ENCODE results near the gene LARP1.
"Not testable (repeated sequence)": the region's sequence is repeated elsewhere in the genome, so short reads cannot be mapped to it uniquely, and the experiment has no call there.

Gene LARP1

GRCh38 chr5:154813158-154813557 is 58.0 kb downstream of the LARP1 start:
- Histone ChIP-seq H3K4me3 (ENCODE audit: low read length) (no peak overlapping the region), H3K9me3 (ENCODE audit: control insufficient read depth, low read length) (no peaks in the 10 kb centered on the region), H3K9ac (ENCODE audit: low read length) (no peak overlapping the region), H3K36me3 (ENCODE audit: control insufficient read depth, insufficient read depth, low read length) (peaks cover 26% of the 10 kb centered on the region), H3K4me1 (ENCODE audit: control insufficient read depth, insufficient read depth, low read length) (no peaks in the 10 kb centered on the region), H3K27me3 (ENCODE audit: control insufficient read depth, insufficient read depth, low read length) (no peaks in the 10 kb centered on the region)

- peaks cover 26% of the 10 kb centered on the region for H3K36me3 ChIP-seq (ENCODE audit: control insufficient read depth, insufficient read depth, low read length)
Measured at GRCh38 chr5:154813736-154814135, 58.6 kb downstream of the LARP1 start.

GRCh38 chr5:154815025-154815424 is 59.8 kb downstream of the LARP1 start:
- Histone ChIP-seq H3K36me3 (ENCODE audit: control insufficient read depth, insufficient read depth, low read length) (peaks cover 26% of the 10 kb centered on the region), H3K9me3 (ENCODE audit: control insufficient read depth, low read length) (no peaks in the 10 kb centered on the region), H3K9ac (ENCODE audit: low read length) (no peak overlapping the region), H3K4me3 (ENCODE audit: low read length) (no peak overlapping the region), H3K4me1 (ENCODE audit: control insufficient read depth, insufficient read depth, low read length) (no peaks in the 10 kb centered on the region), H3K27me3 (ENCODE audit: control insufficient read depth, insufficient read depth, low read length) (no peaks in the 10 kb centered on the region)

More at GRCh38 chr5:154813736-154814135, 58.6 kb downstream of the LARP1 start:
- Histone ChIP-seq H3K4me3 (ENCODE audit: low read length) (no peak overlapping the region), H3K4me1 (ENCODE audit: control insufficient read depth, insufficient read depth, low read length) (no peaks in the 10 kb centered on the region), H3K9me3 (ENCODE audit: control insufficient read depth, low read length) (no peaks in the 10 kb centered on the region), H3K9ac (ENCODE audit: low read length) (no peak overlapping the region), H3K27me3 (ENCODE audit: control insufficient read depth, insufficient read depth, low read length) (no peaks in the 10 kb centered on the region)

GRCh38 chr5:154815684-154816247 is 60.6 kb downstream of the LARP1 start:
- Histone ChIP-seq H3K9me3 (ENCODE audit: control insufficient read depth, low read length) (no peaks in the 10 kb centered on the region), H3K27me3 (ENCODE audit: control insufficient read depth, insufficient read depth, low read length) (no peaks in the 10 kb centered on the region), H3K4me3 (ENCODE audit: low read length) (no peak overlapping the region), H3K4me1 (ENCODE audit: control insufficient read depth, insufficient read depth, low read length) (no peaks in the 10 kb centered on the region), H3K9ac (ENCODE audit: low read length) (no peak overlapping the region), H3K36me3 (ENCODE audit: control insufficient read depth, insufficient read depth, low read length) (peaks cover 26% of the 10 kb centered on the region)

GRCh38 chr5:154816891-154817492 is 61.8 kb downstream of the LARP1 start:
- Histone ChIP-seq H3K36me3 (ENCODE audit: control insufficient read depth, insufficient read depth, low read length) (peaks cover 19% of the 10 kb centered on the region), H3K4me3 (ENCODE audit: low read length) (no peak overlapping the region), H3K27me3 (ENCODE audit: control insufficient read depth, insufficient read depth, low read length) (no peaks in the 10 kb centered on the region), H3K9ac (ENCODE audit: low read length) (no peak overlapping the region), H3K9me3 (ENCODE audit: control insufficient read depth, low read length) (no peaks in the 10 kb centered on the region), H3K4me1 (ENCODE audit: control insufficient read depth, insufficient read depth, low read length) (no peaks in the 10 kb centered on the region)

- no peak overlapping the region for H3K9ac ChIP-seq (ENCODE audit: low read length)
- no peaks in the 10 kb centered on the region for H3K4me1 ChIP-seq (ENCODE audit: control insufficient read depth, insufficient read depth, low read length)
- H3K36me3 ChIP-seq (ENCODE audit: control insufficient read depth, insufficient read depth, low read length): peaks cover 19% of the 10 kb centered on the region
Measured at GRCh38 chr5:154817815-154818214, 62.6 kb downstream of the LARP1 start.

GRCh38 chr5:154818471-154819116 is 63.4 kb downstream of the LARP1 start:
- Histone ChIP-seq H3K36me3 (ENCODE audit: control insufficient read depth, insufficient read depth, low read length) (peaks cover 19% of the 10 kb centered on the region), H3K27me3 (ENCODE audit: control insufficient read depth, insufficient read depth, low read length) (no peaks in the 10 kb centered on the region), H3K9ac (ENCODE audit: low read length) (no peak overlapping the region), H3K9me3 (ENCODE audit: control insufficient read depth, low read length) (no peaks in the 10 kb centered on the region), H3K4me1 (ENCODE audit: control insufficient read depth, insufficient read depth, low read length) (no peaks in the 10 kb centered on the region), H3K4me3 (ENCODE audit: low read length) (no peak overlapping the region)

More at GRCh38 chr5:154817815-154818214, 62.6 kb downstream of the LARP1 start:
- no peaks in the 10 kb centered on the region for H3K9me3 ChIP-seq (ENCODE audit: control insufficient read depth, low read length)
- no peak overlapping the region for H3K4me3 ChIP-seq (ENCODE audit: low read length)
- no peaks in the 10 kb centered on the region for H3K27me3 ChIP-seq (ENCODE audit: control insufficient read depth, insufficient read depth, low read length)

GRCh38 chr5:154819546-154819945 is 64.4 kb downstream of the LARP1 start:
- no peaks in the 10 kb centered on the region for H3K9me3 ChIP-seq (ENCODE audit: control insufficient read depth, low read length)
- H3K36me3 ChIP-seq (ENCODE audit: control insufficient read depth, insufficient read depth, low read length): peaks cover 19% of the 10 kb centered on the region
- no peaks in the 10 kb centered on the region for H3K4me1 ChIP-seq (ENCODE audit: control insufficient read depth, insufficient read depth, low read length)
- H3K9ac ChIP-seq (ENCODE audit: low read length): no peak overlapping the region
- H3K4me3 ChIP-seq (ENCODE audit: low read length): no peak overlapping the region
- no peaks in the 10 kb centered on the region for H3K27me3 ChIP-seq (ENCODE audit: control insufficient read depth, insufficient read depth, low read length)

- Histone ChIP-seq H3K4me1 (ENCODE audit: control insufficient read depth, insufficient read depth, low read length) (no peaks in the 10 kb centered on the region), H3K36me3 (ENCODE audit: control insufficient read depth, insufficient read depth, low read length) (peaks cover 12% of the 10 kb centered on the region), H3K27me3 (ENCODE audit: control insufficient read depth, insufficient read depth, low read length) (no peaks in the 10 kb centered on the region), H3K9me3 (ENCODE audit: control insufficient read depth, low read length) (no peaks in the 10 kb centered on the region), H3K4me3 (ENCODE audit: low read length) (no peak overlapping the region), H3K9ac (ENCODE audit: low read length) (no peak overlapping the region)
Measured at GRCh38 chr5:154820383-154820782, 65.2 kb downstream of the LARP1 start.

GRCh38 chr5:154822896-154823295 is 67.7 kb downstream of the LARP1 start:
- not testable (repeated sequence) for H3K9me3 ChIP-seq (ENCODE audit: control insufficient read depth, low read length); H3K36me3 ChIP-seq (ENCODE audit: control insufficient read depth, insufficient read depth, low read length)

GRCh38 chr5:154823605-154824004 is 68.4 kb downstream of the LARP1 start:
- no peaks in the 10 kb centered on the region for H3K36me3 ChIP-seq (ENCODE audit: control insufficient read depth, insufficient read depth, low read length)
- H3K27me3 ChIP-seq (ENCODE audit: control insufficient read depth, insufficient read depth, low read length): no peaks in the 10 kb centered on the region
- no peak overlapping the region for H3K9ac ChIP-seq (ENCODE audit: low read length)
- H3K4me3 ChIP-seq (ENCODE audit: low read length): no peak overlapping the region
- H3K4me1 ChIP-seq (ENCODE audit: control insufficient read depth, insufficient read depth, low read length): no peaks in the 10 kb centered on the region
- no peaks in the 10 kb centered on the region for H3K9me3 ChIP-seq (ENCODE audit: control insufficient read depth, low read length)

More at GRCh38 chr5:154822896-154823295, 67.7 kb downstream of the LARP1 start:
- not testable (repeated sequence) for H3K4me3 ChIP-seq (ENCODE audit: low read length); H3K27me3 ChIP-seq (ENCODE audit: control insufficient read depth, insufficient read depth, low read length); H3K4me1 ChIP-seq (ENCODE audit: control insufficient read depth, insufficient read depth, low read length); H3K9ac ChIP-seq (ENCODE audit: low read length)

- Histone ChIP-seq H3K4me1 (ENCODE audit: control insufficient read depth, insufficient read depth, low read length) (peaks cover 1% of the 10 kb centered on the region), H3K27me3 (ENCODE audit: control insufficient read depth, insufficient read depth, low read length) (no peaks in the 10 kb centered on the region), H3K9me3 (ENCODE audit: control insufficient read depth, low read length) (no peaks in the 10 kb centered on the region), H3K36me3 (ENCODE audit: control insufficient read depth, insufficient read depth, low read length) (no peaks in the 10 kb centered on the region), H3K9ac (ENCODE audit: low read length) (no peak overlapping the region), H3K4me3 (ENCODE audit: low read length) (no peak overlapping the region)
Measured at GRCh38 chr5:154824070-154824469, 68.9 kb downstream of the LARP1 start.

All from mucosa of stomach (tissue), 1 donor.